Activated CD8-positive, alpha-beta T cell treated with anti-CD3 and anti-CD28 coated beads for 36 hours (primary cell): ENCODE data around the gene CHST1. TPM values are rescaled to one million over a fixed set of nuclear protein-coding genes. Genes with fewer than 3 reads are reported as not detected.

Source experiments
- ATAC-seq: fragments of 200-7000 bp; cut with Tn5 transposase; one replicate; pipeline ENCODE4 v1.10.0; 2021; ENCODE audit warnings: mild to moderate bottlenecking, moderate library complexity
- CTCF ChIA-PET: fragments of 350-600 bp; sonication (Branson Sonifier 250); formaldehyde crosslinking; loops from one replicate; lab custom pipeline; 2021; ENCODE audit warnings: antibody characterized with exemption; lab: Charles Lee
- POLR2A ChIA-PET: fragments of 350-600 bp; sonication (Branson Sonifier 250); formaldehyde crosslinking; loops from one replicate; lab custom pipeline; 2021; ENCODE audit warnings: antibody characterized with exemption; lab: Charles Lee
- DNase-seq: peaks from one replicate; pipeline ENCODE4 v3.0.0-alpha.2; 2020
- H3K27ac Mint-ChIP-seq: one replicate; pipeline ENCODE4 v1.8.0; 2021; ENCODE audit warnings: mild to moderate bottlenecking, mixed read lengths
- H3K27me3 Mint-ChIP-seq: one replicate; pipeline ENCODE4 v1.8.0; 2021; ENCODE audit warnings: mixed read lengths
- H3K36me3 Mint-ChIP-seq: one replicate; pipeline ENCODE4 v1.8.0; 2021; ENCODE audit warnings: low read depth, mixed read lengths
- H3K4me1 Mint-ChIP-seq: one replicate; pipeline ENCODE4 v1.8.0; 2021; ENCODE audit warnings: low read depth, mixed read lengths
- H3K4me3 Mint-ChIP-seq: one replicate; pipeline ENCODE4 v1.8.0; 2021; ENCODE audit warnings: mild to moderate bottlenecking, moderate library complexity, mixed read lengths
- H3K9me3 Mint-ChIP-seq: one replicate; pipeline ENCODE4 v1.8.0; 2021; ENCODE audit warnings: mixed read lengths
- intact Hi-C: fragments of 100-400 bp; cut with micrococcal nuclease; formaldehyde crosslinking; loops from one replicate; pipeline ENCODE4 v1.10.0; 2022
- total RNA-seq, 2 experiments: library from RNA; stranded (reverse); gene quantifications; one replicate each; pipeline ENCODE4 v1.2.3, GENCODE V29; 2021
- TF ChIP-seq, protein P1 (sequence below): fragments of 200-600 bp; IDR thresholded peaks from one replicate; pipeline ENCODE4 v1.8.0; 2022; ENCODE audit warnings: antibody characterized with exemption, mild to moderate bottlenecking

The CHST1 gene
- total RNA-seq, 2 experiments from 2014 or later: not detected

GRCh38 chr11:45659818-45660160, 5.6 kb downstream of the CHST1 start:
- ATAC-seq (no peak), DNase-seq (no peak)
- ChIA-PET CTCF (interaction anchor here (7.7 kb wide), 1 partner anchor 112 kb away, joined by 65 read pairs; no protein-coding TSS in a partner anchor), POLR2A (no interaction called here)
- no peak overlapping the region for H3K4me3 Mint-ChIP-seq
- H3K4me1 Mint-ChIP-seq: peaks cover 10% of the 10 kb centered on the region
- no peaks in the 10 kb centered on the region for H3K36me3 Mint-ChIP-seq
- H3K27me3 Mint-ChIP-seq: peaks cover 37% of the 10 kb centered on the region
- no peak overlapping the region for H3K27ac Mint-ChIP-seq
- H3K9me3 Mint-ChIP-seq: no peaks in the 10 kb centered on the region
- intact Hi-C loops: loop anchor here (5.0 to 10.0 kb wide), 2 partner anchors 115 to 287 kb away; no protein-coding TSS in a partner anchor
- TF ChIP-seq, protein P1, sequence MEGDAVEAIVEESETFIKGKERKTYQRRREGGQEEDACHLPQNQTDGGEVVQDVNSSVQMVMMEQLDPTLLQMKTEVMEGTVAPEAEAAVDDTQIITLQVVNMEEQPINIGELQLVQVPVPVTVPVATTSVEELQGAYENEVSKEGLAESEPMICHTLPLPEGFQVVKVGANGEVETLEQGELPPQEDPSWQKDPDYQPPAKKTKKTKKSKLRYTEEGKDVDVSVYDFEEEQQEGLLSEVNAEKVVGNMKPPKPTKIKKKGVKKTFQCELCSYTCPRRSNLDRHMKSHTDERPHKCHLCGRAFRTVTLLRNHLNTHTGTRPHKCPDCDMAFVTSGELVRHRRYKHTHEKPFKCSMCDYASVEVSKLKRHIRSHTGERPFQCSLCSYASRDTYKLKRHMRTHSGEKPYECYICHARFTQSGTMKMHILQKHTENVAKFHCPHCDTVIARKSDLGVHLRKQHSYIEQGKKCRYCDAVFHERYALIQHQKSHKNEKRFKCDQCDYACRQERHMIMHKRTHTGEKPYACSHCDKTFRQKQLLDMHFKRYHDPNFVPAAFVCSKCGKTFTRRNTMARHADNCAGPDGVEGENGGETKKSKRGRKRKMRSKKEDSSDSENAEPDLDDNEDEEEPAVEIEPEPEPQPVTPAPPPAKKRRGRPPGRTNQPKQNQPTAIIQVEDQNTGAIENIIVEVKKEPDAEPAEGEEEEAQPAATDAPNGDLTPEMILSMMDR: no peak

- intact Hi-C loops: loop anchor here (5.0 to 10.0 kb wide), 2 partner anchors 116 to 287 kb away; no protein-coding TSS in a partner anchor
- Mint-ChIP-seq H3K4me1 (peaks cover 10% of the 10 kb centered on the region), H3K36me3 (no peaks in the 10 kb centered on the region), H3K27ac (no peak overlapping the region), H3K9me3 (no peaks in the 10 kb centered on the region), H3K27me3 (peaks cover 37% of the 10 kb centered on the region), H3K4me3 (no peak overlapping the region)
- no peak for ATAC-seq
- POLR2A ChIA-PET: no interaction called here
- CTCF ChIA-PET: interaction anchor here (7.7 kb wide), 1 partner anchor 112 kb away, joined by 65 read pairs; no protein-coding TSS in a partner anchor
- no peak for DNase-seq
- TF ChIP-seq, protein P1: no peak
Observed at GRCh38 chr11:45659031-45659817, 6.2 kb downstream of the CHST1 start.

GRCh38 chr11:45658292-45658991, 7.0 kb downstream of the CHST1 start:
- DNase-seq (peak; percentile 28), ATAC-seq (peak; percentile 38)
- peaks cover 32% of the 10 kb centered on the region for H3K27me3 Mint-ChIP-seq
- H3K4me3 Mint-ChIP-seq: no peak overlapping the region
- intact Hi-C loops: loop anchor here (5.0 to 10.0 kb wide), 2 partner anchors 116 to 286 kb away; no protein-coding TSS in a partner anchor
- CTCF ChIA-PET: interaction anchor here (7.7 kb wide), 1 partner anchor 113 kb away, joined by 65 read pairs; no protein-coding TSS in a partner anchor
- H3K9me3 Mint-ChIP-seq: no peaks in the 10 kb centered on the region
- H3K27ac Mint-ChIP-seq: no peak overlapping the region
- POLR2A ChIA-PET: interaction anchor here (0.9 kb wide), 1 partner anchor 11 kb away, joined by 3 read pairs; no protein-coding TSS in a partner anchor
- H3K4me1 Mint-ChIP-seq: peaks cover 10% of the 10 kb centered on the region
- no peaks in the 10 kb centered on the region for H3K36me3 Mint-ChIP-seq
- TF ChIP-seq, protein P1: no peak

GRCh38 chr11:45657496-45658260, 7.7 kb downstream of the CHST1 start:
- Mint-ChIP-seq H3K9me3 (no peaks in the 10 kb centered on the region), H3K4me3 (no peak overlapping the region), H3K27ac (no peak overlapping the region), H3K36me3 (no peaks in the 10 kb centered on the region), H3K4me1 (peaks cover 4% of the 10 kb centered on the region), H3K27me3 (peaks cover 26% of the 10 kb centered on the region)
- DNase-seq: no peak
- ChIA-PET CTCF (interaction anchor here (7.7 kb wide), 1 partner anchor 114 kb away, joined by 65 read pairs; no protein-coding TSS in a partner anchor), POLR2A (interaction anchor here (0.9 kb wide), 1 partner anchor 10 kb away, joined by 3 read pairs; no protein-coding TSS in a partner anchor)
- ATAC-seq: no peak
- TF ChIP-seq, protein P1: no peak
- intact Hi-C loops: loop anchor here (5.0 to 10.0 kb wide), 2 partner anchors 117 to 285 kb away; no protein-coding TSS in a partner anchor
